HG03196 (cell line): ENCODE data around the gene ARL16.

Experiments
- ATAC-seq: cut with Tn5 transposase; IDR thresholded peaks from one replicate; pipeline ENCODE4 v1.9.1; 2021; ENCODE audit not compliant: unreplicated experiment

ARL16 gene

DNA sequence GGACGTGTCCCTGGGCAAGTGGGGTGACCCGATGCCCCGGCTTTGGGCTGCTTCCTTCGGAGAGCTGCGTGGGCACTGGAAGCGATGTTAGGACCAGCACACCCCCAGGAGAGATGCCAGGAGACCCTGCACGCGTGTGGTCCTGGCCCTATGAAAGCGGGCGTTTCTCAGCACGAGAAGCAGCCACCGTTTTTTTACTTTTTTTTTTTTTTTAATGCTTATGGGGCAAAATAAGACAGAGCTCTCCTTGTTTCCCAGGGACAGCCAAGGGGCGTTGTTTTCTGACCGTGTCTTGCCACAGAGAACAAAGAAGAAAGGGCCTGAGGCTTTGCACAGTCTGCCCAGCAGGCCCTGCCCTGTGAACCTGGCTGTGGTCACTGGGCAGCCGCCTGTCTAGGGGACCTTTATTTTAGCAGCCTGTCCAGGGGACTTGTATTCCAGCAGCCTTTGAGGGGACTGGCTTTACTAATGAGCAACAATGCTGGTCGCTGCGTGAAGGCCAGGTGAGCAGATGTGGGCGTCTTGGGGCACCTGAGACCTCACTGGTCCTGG is 29.5 kb upstream of the ARL16 start:
- no peak for ATAC-seq

DNA sequence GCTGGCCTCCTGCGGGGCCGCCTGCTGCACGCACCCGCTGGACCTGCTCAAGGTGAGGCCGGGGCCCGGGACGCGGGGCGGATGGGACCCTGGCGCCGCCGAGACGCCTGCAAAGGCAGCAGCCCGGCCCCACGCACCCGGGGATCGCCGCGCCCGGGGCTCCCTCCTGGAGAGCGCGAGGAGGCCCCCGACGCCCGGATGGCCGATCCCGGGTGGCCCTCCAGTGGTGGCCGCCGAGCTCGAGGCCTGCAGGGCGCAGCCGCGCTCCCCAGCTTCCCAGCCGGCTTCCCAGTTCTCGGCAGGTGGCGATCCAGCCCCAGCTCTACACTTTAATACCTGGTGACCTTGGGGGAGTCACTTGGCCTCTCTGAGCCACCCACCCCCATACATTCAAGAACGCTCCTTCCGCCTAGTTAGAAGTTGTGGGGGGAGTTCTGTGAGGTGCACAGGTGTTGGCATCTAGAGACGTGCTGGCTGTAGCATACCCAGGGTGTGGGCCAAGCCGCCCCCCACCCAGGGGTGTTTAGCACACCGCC is 28.9 kb upstream of the ARL16 start:
- ATAC-seq = peak; percentile 10

DNA sequence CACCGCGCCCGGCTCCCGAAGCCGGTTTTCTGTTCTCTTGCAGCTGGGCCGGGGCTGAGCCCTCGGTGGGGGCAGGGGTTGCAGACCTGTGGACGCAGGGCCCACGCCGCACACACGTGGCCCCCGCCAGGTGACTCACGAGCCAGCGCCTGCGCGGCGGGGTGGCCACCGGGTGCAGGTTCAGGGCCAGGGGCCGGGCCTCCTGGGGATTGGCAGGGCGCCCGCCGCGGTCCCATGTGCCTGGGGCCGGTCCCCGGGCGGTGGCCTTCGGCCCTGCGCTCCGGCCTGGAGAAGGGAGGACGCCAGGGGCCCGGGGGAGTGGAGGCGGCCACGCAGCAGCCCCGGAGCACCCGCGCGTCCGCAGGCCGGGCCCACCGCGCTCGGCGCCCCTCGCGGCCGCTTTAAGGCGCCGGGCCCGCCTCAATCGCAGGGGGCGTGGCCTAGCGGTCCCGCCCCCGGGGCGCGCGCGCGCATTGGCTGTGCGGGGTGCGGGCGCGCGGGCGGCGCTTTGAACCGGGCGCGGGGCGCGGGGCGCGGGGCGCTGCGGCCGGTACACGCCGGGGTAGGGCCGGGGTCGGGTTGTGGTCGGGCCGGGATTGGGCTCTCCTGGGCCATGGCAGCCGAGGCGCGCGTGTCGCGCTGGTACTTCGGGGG is 28.3 kb upstream of the ARL16 start, which contains the start of gene SLC25A10:
Gene SLC25A10 (plus strand): TSS at position 471 of the 654 bp plus-strand sequence. CDS start 143 bp downstream, at position 614.
- peak; percentile 45 for ATAC-seq

DNA sequence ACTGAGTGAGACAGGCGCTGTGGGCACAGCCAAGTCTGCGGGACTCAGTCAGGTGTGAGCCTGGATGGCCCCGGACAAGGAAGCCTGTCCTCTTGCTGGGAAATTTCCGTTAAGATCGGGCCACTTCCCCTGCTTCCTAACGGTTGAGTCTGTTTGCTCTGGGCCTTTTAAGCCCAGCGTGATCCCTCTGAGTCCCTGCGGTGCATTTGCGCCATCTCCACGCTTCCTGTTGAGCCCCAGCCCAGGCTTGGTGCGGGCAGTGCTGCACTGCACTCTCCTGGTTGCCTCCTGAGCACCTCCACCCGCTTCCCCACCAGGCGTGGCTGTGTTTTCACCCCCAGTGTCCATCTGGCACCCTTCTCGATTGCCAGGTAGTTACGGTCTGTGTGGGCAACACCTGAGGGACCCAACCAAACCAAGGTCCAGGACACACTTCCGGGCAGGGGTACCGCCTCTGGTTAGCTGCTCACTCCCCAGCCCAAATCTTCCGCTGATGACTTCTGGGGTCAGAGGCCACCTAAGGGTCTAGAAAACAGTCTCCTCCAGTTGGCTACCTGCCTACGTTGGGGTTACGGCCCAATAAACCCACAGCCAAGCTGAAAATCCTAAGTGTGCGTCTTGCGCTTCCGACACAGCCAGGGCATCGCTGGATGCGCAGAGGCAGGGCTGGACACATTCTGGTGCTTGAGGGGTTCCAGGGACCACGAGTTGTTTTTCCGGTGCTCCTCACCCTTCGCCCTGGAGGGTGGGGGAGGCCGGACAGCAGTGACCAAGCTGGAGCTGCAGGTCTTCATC is 27.1 kb upstream of the ARL16 start:
- ATAC-seq = no peak

DNA sequence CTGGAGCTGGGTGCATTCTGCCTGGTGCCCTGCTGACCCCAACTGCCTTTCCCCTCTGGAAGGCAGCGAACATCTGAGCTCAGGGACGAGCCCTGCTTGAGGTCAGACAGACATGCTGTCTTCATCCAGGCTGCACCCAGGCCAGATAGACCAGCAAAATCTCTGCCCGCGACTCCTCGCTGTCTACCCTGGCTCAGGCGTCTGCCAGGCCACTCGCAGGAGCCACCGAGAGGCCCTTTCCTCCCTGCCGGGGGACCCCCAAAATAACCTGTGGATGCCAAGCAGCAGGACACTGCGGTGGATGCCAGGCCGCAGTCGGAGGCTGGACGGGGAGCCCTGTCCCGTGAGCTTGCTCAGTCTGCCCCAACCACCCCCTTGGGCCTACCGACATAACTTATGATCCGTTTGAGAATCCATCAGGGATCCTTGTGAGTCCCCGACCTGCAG is 25.2 kb upstream of the ARL16 start:
- ATAC-seq = no peak

DNA sequence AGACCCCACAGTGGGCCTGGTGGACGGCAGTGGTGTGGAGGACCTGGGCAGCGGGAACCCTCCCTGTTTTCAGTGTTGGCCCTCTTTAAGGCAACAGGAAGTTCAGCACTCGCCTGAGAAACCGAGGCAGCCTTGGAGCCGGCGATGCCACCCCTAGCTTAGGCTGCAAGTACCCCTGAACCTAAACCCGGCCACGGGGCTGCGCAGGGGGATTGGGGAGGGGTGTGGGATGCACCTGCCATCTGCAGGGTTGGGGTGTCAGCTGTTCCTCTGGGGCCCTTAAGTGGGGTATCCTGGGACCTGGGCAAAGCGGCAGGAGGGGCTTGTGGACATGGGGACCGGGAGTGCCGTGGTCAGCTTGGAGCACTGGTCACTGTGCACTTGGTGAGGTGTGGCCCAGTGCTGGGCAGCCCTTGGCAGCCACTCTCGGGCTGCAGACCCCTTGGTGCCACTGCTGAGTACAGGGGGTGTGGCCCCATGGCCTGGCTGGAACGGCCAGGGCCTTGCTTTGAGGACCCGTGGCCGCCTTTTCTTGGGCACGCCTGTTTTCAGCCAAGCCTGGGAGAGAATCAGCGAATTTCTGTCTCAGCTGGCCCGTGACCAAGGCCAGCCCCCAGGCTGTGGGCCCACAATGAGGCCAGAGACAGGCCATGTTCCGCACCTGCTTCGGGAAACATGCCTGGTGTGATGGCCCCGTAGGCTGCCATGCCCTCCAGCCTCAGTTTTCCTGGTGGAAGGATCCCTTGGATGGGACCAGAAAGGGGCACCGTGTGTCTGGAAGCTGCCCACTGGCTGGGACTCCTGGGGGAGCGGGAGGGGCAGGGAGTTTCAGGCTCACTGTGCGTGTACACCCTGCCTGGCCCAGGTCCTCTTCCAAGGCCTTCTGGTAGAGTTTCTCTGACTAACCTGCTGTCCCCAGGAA is 24.4 kb upstream of the ARL16 start:
- ATAC-seq = no peak

DNA sequence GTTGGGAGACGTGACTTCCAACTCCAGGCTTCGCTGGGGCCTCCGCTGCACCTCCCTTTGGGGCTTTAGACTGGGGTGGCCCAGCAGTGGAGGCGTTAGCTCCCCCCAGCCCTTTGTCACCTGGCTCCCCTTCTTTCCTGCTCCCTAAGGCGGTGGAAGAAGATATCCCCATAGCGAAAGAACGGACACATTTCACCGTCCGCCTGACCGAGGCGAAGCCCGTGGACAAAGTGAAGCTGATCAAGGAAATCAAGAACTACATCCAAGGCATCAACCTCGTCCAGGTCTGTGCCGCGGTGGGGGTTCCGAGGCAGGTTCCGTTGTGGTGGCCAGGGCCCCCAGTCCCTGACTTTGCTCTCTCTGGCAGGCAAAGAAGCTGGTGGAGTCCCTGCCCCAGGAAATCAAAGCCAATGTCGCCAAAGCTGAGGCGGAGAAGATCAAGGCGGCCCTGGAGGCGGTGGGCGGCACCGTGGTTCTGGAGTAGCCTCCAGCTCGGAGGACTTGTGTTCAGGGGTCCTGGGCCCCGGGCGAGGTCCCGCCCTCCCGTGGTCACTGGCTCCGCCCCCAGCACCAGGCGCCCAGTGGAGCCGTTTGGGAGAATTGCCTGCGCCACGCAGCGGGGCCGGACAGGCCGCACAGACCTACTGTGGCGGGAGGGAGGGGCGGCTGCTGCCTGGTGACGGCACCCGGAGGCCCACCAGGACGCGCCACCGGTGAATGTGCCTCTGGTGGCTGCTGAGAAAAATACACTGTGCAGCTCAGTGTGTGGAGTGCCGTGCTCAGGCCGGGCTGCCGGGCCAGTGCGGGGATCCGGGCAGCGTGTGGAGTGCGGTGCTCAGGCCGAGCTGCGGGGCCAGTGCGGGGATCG is 23.4 kb upstream of the ARL16 start:
- ATAC-seq = no peak

DNA sequence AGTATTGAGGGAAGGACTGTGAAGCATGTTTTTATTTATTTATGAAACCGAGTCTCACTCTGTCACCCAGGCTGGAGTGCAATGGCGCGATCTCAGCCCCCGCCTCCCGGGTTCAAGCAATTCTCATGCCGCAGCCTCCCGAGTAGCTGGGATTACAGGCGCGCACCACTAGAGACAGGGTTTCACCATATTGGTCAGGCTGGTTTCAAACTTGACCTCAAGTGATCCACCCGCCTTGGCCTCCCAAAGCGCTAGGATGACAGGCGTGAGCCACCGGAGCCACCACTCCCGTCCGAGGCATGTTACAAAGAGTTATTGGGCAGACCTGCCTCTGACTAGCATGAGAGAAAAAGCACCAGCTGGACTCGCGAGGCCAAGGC is 22.6 kb upstream of the ARL16 start:
- no peak for ATAC-seq

DNA sequence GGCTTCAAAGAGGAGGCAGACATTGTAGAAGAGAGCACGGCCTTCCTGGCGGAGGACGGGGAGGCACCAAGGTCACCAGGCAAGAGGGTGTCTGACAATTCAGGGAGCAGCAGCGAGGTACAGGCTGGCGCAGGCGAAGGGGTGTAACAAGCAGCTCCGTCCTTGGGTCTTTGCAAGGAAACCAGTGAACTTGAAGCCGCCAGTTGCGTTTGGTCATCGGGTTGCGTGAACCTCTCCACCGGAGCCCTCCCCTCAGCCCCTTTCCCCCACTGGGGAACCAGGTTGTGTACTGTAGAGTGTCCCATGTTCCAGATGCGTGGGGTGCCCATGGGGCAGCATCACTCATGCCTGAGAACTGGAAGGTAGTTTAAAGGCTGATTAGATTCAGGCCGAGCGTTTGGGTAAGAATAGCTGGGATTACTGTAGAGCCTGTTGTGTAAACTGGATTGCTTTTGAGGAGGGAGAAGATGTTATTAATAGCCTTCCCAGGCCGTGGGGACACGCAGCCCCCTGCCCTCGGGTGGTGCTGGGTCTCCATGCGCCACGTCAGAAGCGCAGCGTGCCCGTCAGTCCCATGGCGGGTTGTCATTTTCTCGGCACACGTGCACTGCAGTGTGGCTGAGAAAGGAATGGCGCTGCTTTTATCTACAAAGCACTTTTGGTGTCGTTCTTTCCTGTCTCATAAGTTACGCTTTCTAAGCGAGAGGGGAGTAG is 22.1 kb upstream of the ARL16 start:
- no peak for ATAC-seq

DNA sequence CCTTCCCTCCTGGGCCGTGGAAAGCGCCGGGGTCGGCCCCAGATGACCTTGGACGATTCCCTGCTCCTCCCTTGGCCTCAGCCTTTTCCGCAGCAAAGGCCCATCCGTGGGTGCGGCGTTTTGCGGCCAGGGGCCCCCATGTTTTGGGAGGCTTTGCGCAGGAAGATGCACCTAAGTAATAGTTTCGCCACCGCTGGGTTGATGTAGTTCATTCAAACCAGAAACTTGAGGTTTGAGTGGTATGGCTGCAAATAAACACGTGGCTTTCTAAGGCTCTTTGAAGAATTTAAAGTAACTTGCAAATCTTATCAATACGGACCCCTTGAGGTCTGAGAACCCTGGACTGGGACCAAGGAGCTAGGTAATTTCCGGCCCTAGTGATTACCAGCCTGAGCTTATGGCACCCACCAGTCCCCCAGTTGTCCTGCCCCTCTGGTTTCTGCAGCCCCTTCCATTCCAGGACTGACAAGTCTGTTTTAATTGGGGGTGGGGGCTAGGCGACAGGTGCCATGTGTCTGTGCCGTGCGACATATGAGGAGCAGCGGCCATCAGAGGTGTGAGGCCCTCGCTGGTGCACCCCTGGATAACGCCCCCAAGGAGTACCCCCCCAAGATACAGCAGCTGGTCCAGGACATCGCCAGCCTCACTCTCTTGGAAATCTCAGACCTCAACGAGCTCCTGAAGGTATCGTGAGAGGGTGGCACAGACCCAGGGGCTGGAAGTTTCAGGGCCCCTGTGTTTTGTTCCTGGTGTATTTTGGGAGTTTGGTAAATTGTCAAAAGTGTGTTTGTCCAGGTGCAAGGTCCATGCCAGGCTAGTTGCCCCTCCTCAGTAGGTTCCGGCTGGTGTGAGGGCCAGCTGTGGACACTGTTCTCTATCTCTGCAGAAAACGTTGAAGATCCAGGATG is 20.4 kb upstream of the ARL16 start:
- peak; percentile 3 for ATAC-seq

DNA sequence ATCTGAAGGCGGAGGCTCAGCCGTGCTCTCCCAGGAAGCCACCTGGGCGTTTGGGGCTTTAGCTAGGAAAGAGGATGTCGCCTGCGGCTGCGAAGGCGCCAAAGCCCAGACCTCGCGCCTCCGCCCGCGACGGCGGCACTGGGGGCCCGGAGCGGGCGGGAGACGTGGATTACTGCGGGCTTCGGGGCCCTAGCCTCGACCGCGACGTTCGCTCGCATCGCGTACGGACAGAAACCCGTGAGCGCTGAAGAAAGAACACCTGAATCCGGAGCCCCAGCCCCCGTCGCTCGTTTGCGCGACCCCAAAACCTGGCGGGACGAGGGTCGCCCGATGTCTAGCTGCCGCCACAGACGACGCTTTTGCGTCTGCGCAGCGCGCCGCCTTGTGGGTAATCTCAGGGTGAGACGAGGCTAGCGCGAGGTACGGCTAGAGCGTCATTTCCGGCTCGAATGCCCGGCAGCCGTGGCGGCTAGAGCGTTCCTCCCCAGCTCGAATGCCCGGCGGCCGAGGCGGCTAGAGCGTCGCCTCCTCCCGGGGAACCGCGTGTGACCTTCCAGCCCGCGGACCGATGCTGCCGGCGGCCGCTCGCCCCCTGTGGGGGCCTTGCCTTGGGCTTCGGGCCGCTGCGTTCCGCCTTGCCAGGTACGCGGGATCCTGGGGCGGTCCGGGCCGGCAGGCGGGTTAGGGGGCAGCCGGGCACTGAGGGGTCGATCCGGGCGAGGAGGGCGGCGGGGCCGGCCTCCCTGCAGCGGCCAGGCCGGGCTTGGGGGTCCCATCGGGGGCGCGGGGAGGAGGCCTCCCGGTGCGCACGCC is 19.5 kb upstream of the ARL16 start, which contains the start of gene MRPL12:
Gene MRPL12 (plus strand): TSS at position 434 of the 813 bp plus-strand sequence. CDS start 135 bp downstream, at position 569.
- peak; percentile 80 for ATAC-seq

DNA sequence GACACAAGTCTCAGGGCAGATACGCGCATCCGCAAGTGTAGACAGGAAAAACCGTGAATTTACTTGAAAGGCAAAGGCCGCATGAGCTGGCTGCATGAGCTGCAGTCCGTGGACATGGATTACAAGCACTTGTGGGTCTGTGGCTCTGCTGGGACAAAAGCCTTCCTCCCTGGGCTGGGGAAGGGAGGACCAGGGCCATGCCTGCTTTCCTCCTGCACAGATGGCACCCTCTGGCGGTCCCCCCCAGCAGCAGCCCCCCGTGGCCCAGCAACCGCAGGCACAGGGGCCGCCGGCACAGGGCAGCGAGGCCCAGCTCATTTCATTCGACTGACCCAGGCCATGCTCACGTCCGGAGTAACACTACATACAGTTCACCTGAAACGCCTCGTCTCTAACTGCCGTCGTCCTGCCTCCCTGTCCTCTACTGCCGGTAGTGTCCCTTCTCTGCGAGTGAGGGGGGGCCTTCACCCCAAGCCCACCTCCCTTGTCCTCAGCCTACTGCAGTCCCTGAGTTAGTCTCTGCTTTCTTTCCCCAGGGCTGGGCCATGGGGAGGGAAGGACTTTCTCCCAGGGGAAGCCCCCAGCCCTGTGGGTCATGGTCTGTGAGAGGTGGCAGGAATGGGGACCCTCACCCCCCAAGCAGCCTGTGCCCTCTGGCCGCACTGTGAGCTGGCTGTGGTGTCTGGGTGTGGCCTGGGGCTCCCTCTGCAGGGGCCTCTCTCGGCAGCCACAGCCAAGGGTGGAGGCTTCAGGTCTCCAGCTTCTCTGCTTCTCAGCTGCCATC is 17.9 kb upstream of the ARL16 start:
- no peak for ATAC-seq

DNA sequence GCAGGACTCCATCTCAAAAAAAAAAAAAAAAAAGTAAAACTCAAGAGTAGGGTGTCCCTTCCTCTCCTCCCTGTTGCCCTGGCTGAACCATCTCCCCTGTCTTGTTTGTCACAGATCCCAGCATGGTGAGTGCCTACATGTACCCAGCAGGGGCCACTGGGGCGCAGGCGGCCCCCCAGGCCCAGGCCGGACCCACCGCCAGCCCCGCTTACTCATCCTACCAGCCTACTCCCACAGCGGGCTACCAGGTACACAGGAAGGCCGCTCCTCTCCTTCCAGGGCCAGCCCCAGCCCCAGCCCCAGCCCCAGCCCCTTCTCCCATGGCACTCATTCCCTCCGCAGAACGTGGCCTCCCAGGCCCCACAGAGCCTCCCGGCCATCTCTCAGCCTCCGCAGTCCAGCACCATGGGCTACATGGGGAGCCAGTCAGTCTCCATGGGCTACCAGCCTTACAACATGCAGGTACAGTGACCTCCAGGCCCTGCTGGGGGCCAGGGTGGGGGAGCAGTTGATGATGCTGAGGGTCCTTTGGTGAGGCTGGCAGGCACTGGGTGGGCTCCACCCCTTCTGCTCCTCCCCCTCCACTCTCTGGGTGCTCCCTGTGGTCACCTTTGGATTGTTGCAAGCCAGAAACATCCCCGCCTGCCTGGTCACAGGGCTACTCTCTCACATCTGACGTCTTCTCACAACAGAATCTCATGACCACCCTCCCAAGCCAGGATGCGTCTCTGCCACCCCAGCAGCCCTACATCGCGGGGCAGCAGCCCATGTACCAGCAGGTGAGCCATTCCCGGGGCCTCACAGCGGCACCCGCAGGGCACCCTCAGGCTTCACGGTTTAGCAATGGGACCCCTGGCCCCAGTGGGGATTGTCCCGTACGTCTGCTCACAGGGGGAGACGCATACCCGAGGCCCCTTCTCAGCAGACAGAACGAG is 17.0 kb upstream of the ARL16 start:
- no peak for ATAC-seq

DNA sequence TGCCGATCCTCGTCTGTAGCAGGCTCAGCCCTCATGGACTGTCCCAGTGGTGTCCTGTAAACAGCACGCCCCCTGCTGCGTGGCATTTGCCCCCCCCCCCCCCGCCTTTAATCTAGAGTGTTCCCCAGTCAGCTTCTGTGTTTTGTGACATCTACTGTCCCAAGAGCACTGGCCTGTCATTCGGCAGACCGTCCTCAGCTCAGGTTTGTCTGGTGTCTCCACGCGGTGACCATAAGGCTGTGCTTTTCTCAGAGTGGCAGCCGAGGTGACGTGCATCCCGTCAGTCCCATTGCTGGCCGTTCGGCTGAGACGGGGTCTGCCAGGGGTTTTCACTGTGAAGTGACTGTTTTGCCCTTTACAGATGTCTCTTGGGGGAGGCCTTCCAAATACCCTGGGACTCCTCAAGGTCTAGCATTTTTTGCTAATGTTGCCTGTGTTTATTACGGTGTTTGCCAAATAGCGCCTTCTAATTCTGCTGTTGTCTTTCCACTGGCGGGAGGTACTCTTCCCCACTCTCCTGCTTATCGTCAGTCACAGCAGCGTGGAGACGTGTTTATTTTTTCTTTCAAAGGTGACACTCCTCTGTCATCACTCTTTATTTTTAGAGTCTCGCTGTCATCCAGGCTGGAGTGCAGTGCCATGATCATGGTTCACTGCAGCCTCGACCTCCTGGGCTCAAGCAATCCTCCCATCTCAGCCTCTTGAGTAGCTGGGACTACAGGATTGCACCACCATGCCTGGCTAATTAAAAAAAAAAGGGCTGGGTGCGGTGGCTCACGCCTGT is 13.9 kb upstream of the ARL16 start:
- no peak for ATAC-seq
